Keratinocyte (primary cell): ENCODE measurements around the gene VPS52. TPM values are rescaled to one million over a fixed set of nuclear protein-coding genes. Genes with fewer than 3 reads are reported as not detected.

ENCODE experiments used
- DNase-seq: peaks from one replicate; pipeline ENCODE4 v3.0.0-alpha.2; 2011; ENCODE audit warnings: low read depth, missing footprints, low spot score
- FAIRE-seq: peaks from 2 replicates; lab custom pipeline; 2011; peaks lifted over from hg19 to GRCh38; lab: Jason Lieb, UNC
- H2AFZ ChIP-seq: 2 replicates; pipeline ENCODE4 v1.6.0; 2012; ENCODE audit warnings: low read length, control low read depth, inconsistent platforms; ENCODE audit not compliant: control insufficient read depth
- H3K27ac ChIP-seq: 2 replicates; pipeline ENCODE4 v1.5.1; 2011; ENCODE audit warnings: low read length; ENCODE audit not compliant: control insufficient read depth, insufficient read depth
- H3K27me3 ChIP-seq: 3 replicates; pipeline ENCODE4 v1.6.0; 2011; ENCODE audit warnings: low read length; ENCODE audit not compliant: control insufficient read depth, insufficient read depth; ENCODE audit errors: extremely low read depth
- H3K36me3 ChIP-seq, 2 experiments: 2 replicates in 1 of 2; 3 replicates in 1 of 2; pipeline ENCODE4 v1.5.1; 2011; ENCODE audit warnings: low read length in 2 of 2, mild to moderate bottlenecking in 1 of 2; ENCODE audit not compliant: control insufficient read depth in 2 of 2, insufficient read depth in 2 of 2; ENCODE audit errors: extremely low read depth in 1 of 2
- H3K4me1 ChIP-seq: 3 replicates; pipeline ENCODE4 v1.5.1; 2011; ENCODE audit warnings: low read length; ENCODE audit not compliant: control insufficient read depth, insufficient read depth; ENCODE audit errors: extremely low read depth
- H3K4me2 ChIP-seq: 3 replicates; pipeline ENCODE4 v1.6.0; 2011; ENCODE audit warnings: low read depth, low read length; ENCODE audit not compliant: control insufficient read depth, insufficient read depth; ENCODE audit errors: extremely low read depth
- H3K4me3 ChIP-seq, 3 experiments: fragments of 200-600 bp in 1 of 3; sonication (generic) in 1 of 3; 2 replicates in 2 of 3; 3 replicates in 1 of 3; pipeline ENCODE4 v1.5.1; 2011 to 2016; ENCODE audit warnings: low read length in 3 of 3, mild to moderate bottlenecking in 3 of 3, control low read depth in 2 of 3, inconsistent platforms in 1 of 3, low read depth in 1 of 3, mixed read lengths in 1 of 3, mixed run types in 1 of 3, moderate library complexity in 1 of 3; ENCODE audit not compliant: control insufficient read depth in 2 of 3, insufficient read depth in 2 of 3; ENCODE audit errors: extremely low read depth in 1 of 3
- H3K79me2 ChIP-seq: 2 replicates; pipeline ENCODE4 v1.6.0; 2012; ENCODE audit warnings: low read length; ENCODE audit not compliant: control insufficient read depth, insufficient read depth
- H3K9ac ChIP-seq: 3 replicates; pipeline ENCODE4 v1.6.0; 2011; ENCODE audit warnings: low read length; ENCODE audit not compliant: control insufficient read depth, insufficient read depth; ENCODE audit errors: extremely low read depth
- H3K9me1 ChIP-seq: 3 replicates; pipeline ENCODE4 v1.6.0; 2011; ENCODE audit warnings: low read length; ENCODE audit not compliant: control insufficient read depth, insufficient read depth; ENCODE audit errors: extremely low read depth
- H3K9me3 ChIP-seq: 2 replicates; pipeline ENCODE4 v1.5.1; 2012; ENCODE audit warnings: low read depth, low read length; ENCODE audit not compliant: control insufficient read depth
- H4K20me1 ChIP-seq: 3 replicates; pipeline ENCODE4 v1.6.0; 2011; ENCODE audit warnings: low read length; ENCODE audit not compliant: control insufficient read depth, insufficient read depth; ENCODE audit errors: extremely low read depth
- CTCF ChIP-seq, 3 experiments: IDR thresholded peaks in 1 of 3; conservative IDR thresholded peaks in 1 of 3; optimal IDR thresholded peaks in 1 of 3; 2 replicates in 2 of 3; 3 replicates in 1 of 3; pipeline versions ENCODE3 to v1.5.1; 2011; ENCODE audit warnings: low read length in 3 of 3, mild to moderate bottlenecking in 3 of 3, moderate library complexity in 2 of 3, control low read depth in 1 of 3, inconsistent platforms in 1 of 3; ENCODE audit not compliant: insufficient read depth in 2 of 3; ENCODE audit errors: extremely low read depth in 1 of 3
- EZH2 ChIP-seq: IDR thresholded peaks from one replicate; pipeline ENCODE4 v1.6.1; 2012; ENCODE audit warnings: inconsistent platforms, mild to moderate bottlenecking, low read length, moderate library complexity
- dilution Hi-C: fragments of 300-500 bp; cut with MboI; formaldehyde crosslinking; loops from one replicate; pipeline ENCODE4 v1.7.0; 2020; ENCODE audit warnings: low sequenced_read_pairs; ENCODE audit not compliant: extremely low pct_ligation_motif_present
- polyA plus RNA-seq, 5 experiments: library from polyadenylated mRNA; depleted of rRNA in 3 of 5; stranded (reverse) in 3 of 5; stranded (forward) in 1 of 5; unstranded in 1 of 5; fragments of >200 nt; gene quantifications; 1 replicate in 1 of 5; 2 replicates in 3 of 5; 3 replicates in 1 of 5; pipeline versions ENCODE4 v1.2.1 to v1.2.3, GENCODE V29; 2011 to 2012; ENCODE audit warnings: missing spikeins in 2 of 5, low read depth in 1 of 5, low replicate concordance in 1 of 5

Gene VPS52
- polyA plus RNA-seq, 1 donor (not counting 4 experiments of a cell fraction or from before 2014, with no cell fraction given): 36.2 TPM

- Histone ChIP-seq H3K9me1 (no peaks in the 10 kb centered on the region), H3K4me2 (peak within 1 kb of the TSS; percentile 89), H3K9me3 (no peaks in the 10 kb centered on the region), H3K79me2 (peaks cover 20% of the 10 kb centered on the region), H3K27ac (peak within 1 kb of the TSS; percentile 89), H3K36me3 (peaks cover 15 to 23% of the 10 kb centered on the region in 2 experiments), H3K9ac (peak within 1 kb of the TSS; percentile 88), H3K27me3 (no peaks in the 10 kb centered on the region), H3K4me1 (peaks cover 14% of the 10 kb centered on the region), H3K4me3 (peak within 1 kb of the TSS; percentile 70 to 93 (median 91)), H4K20me1 (no peaks in the 10 kb centered on the region), H2AFZ (peak within 1 kb of the TSS; percentile 70)
- FAIRE-seq (no peak), DNase-seq (no peak)
- dilution Hi-C loops: no loop called here
- TF ChIP-seq CTCF (optimal IDR thresholded peaks at IDR 0.05 in 1 of 3, IDR thresholded peaks at IDR 0.05 in 1 of 3, conservative IDR thresholded peaks at IDR 0.05 in 1 of 3; ENCODE audit: extremely low read depth in 1 of 3, insufficient read depth in 2 of 3, low read length in 3 of 3) (no peak), EZH2 (no peak)
Measured at GRCh38 chr6:33298773-33299236, 27.1 kb upstream of the VPS52 start, which contains the start of gene RGL2. RGL2 (minus strand) TSS chr6:33298942; CDS start chr6:33298610, 332 bp downstream.

- H3K9ac ChIP-seq: peak overlapping the region; percentile 88
Measured at GRCh38 chr6:33297956-33298772, 26.5 kb upstream of the VPS52 start.

More at GRCh38 chr6:33297956-33298772, 26.5 kb upstream of the VPS52 start:
- peak overlapping the region; percentile 70 for H2AFZ ChIP-seq
- H3K27me3 ChIP-seq: no peaks in the 10 kb centered on the region
- no peaks in the 10 kb centered on the region for H3K9me3 ChIP-seq
- peaks cover 18 to 22% of the 10 kb centered on the region in 2 experiments for H3K36me3 ChIP-seq
- H3K9me1 ChIP-seq: no peaks in the 10 kb centered on the region
- DNase-seq (no peak), FAIRE-seq (peak; percentile 20)
- no peak for TF ChIP-seq CTCF (optimal IDR thresholded peaks at IDR 0.05 in 1 of 3, IDR thresholded peaks at IDR 0.05 in 1 of 3, conservative IDR thresholded peaks at IDR 0.05 in 1 of 3; ENCODE audit: extremely low read depth in 1 of 3, insufficient read depth in 2 of 3, low read length in 3 of 3)
- peaks cover 14% of the 10 kb centered on the region for H3K4me1 ChIP-seq
- peaks cover 18% of the 10 kb centered on the region for H3K79me2 ChIP-seq
- H4K20me1 ChIP-seq: no peaks in the 10 kb centered on the region
- dilution Hi-C loops: no loop called here
- H3K27ac ChIP-seq: peak overlapping the region; percentile 89
- peak overlapping the region; percentile 89 for H3K4me2 ChIP-seq
- H3K4me3 ChIP-seq: peak overlapping the region; percentile 70 to 93 (median 91)
